GM23338 (cell line): Measurements from ENCODE around the gene SP5. TPM values are rescaled to one million over a fixed set of nuclear protein-coding genes. Genes with fewer than 3 reads are reported as not detected.

Experiments
- ATAC-seq: fragments of 200-7000 bp; cut with Tn5 transposase; 3 replicates; pipeline ENCODE4 v1.9.1; 2020
- DNase-seq: peaks from one replicate; pipeline ENCODE4 v3.0.0-alpha.2; 2015; ENCODE audit warnings: low spot score
- H2AFZ ChIP-seq: fragments of 200-600 bp; sonication (generic); 2 replicates; pipeline ENCODE4 v1.8.0; 2016; ENCODE audit warnings: antibody characterized with exemption, mild to moderate bottlenecking, moderate library complexity
- H3F3A ChIP-seq: fragments of 200-600 bp; sonication (generic); replicated peaks from 2 replicates; pipeline ENCODE4 v1.8.0; 2017; ENCODE audit warnings: antibody characterized with exemption, mixed run types, low read depth
- H3K27ac ChIP-seq: fragments of 200-600 bp; sonication (generic); 2 replicates; pipeline ENCODE4 v1.6.1; 2016; ENCODE audit warnings: low read depth
- H3K27me3 ChIP-seq: fragments of 200-600 bp; sonication (generic); 2 replicates; pipeline ENCODE4 v1.8.0; 2016; ENCODE audit warnings: mild to moderate bottlenecking, mixed run types, moderate library complexity; ENCODE audit not compliant: insufficient read depth
- H3K36me3 ChIP-seq: fragments of 200-600 bp; sonication (generic); 2 replicates; pipeline ENCODE4 v1.8.0; 2016; ENCODE audit warnings: mild to moderate bottlenecking; ENCODE audit not compliant: insufficient read depth
- H3K4me1 ChIP-seq: fragments of 200-600 bp; sonication (generic); 2 replicates; pipeline ENCODE4 v1.8.0; 2016; ENCODE audit warnings: mild to moderate bottlenecking, moderate library complexity; ENCODE audit not compliant: insufficient read depth
- H3K4me2 ChIP-seq: fragments of 200-600 bp; sonication (generic); 2 replicates; pipeline ENCODE4 v1.7.1; 2017; ENCODE audit warnings: mixed run types
- H3K4me3 ChIP-seq: fragments of 200-600 bp; sonication (generic); 2 replicates; pipeline ENCODE4 v1.6.1; 2016; ENCODE audit warnings: mixed run types
- H3K79me2 ChIP-seq: fragments of 200-600 bp; sonication (generic); replicated peaks from 2 replicates; pipeline ENCODE4 v1.8.0; 2017; ENCODE audit warnings: mild to moderate bottlenecking; ENCODE audit not compliant: insufficient read depth
- H3K9me2 ChIP-seq: fragments of 200-600 bp; sonication (generic); 2 replicates; pipeline ENCODE4 v1.8.0; 2017; ENCODE audit not compliant: insufficient read depth
- H4K20me1 ChIP-seq: fragments of 200-600 bp; sonication (generic); replicated peaks from 2 replicates; pipeline ENCODE4 v1.8.0; 2017; ENCODE audit warnings: mild to moderate bottlenecking; ENCODE audit not compliant: insufficient read depth
- H3K27ac Mint-ChIP-seq: 2 replicates; pipeline ENCODE4 v1.8.0; 2020; ENCODE audit warnings: inconsistent platforms, mild to moderate bottlenecking, moderate library complexity, mixed read lengths
- H3K27me3 Mint-ChIP-seq: 3 replicates; pipeline ENCODE4 v1.8.0; 2022; ENCODE audit warnings: low read depth, mild to moderate bottlenecking, moderate library complexity, mixed read lengths, inconsistent platforms; ENCODE audit not compliant: insufficient read depth, poor library complexity
- H3K36me3 Mint-ChIP-seq: 3 replicates; pipeline ENCODE4 v1.8.0; 2021; ENCODE audit warnings: low read depth, mild to moderate bottlenecking, inconsistent platforms, moderate library complexity, mixed read lengths
- H3K4me1 Mint-ChIP-seq: 3 replicates; pipeline ENCODE4 v1.8.0; 2020; ENCODE audit warnings: mild to moderate bottlenecking, inconsistent platforms, mixed read lengths
- H3K4me3 Mint-ChIP-seq: 3 replicates; pipeline ENCODE4 v1.8.0; 2021; ENCODE audit warnings: moderate library complexity, mild to moderate bottlenecking, inconsistent platforms, mixed read lengths
- H3K9me3 Mint-ChIP-seq: 3 replicates; pipeline ENCODE4 v1.8.0; 2020; ENCODE audit warnings: moderate library complexity, mild to moderate bottlenecking, inconsistent platforms, mixed read lengths
- CREB1 ChIP-seq: fragments of 250-450 bp; sonication (Bioruptor Pico); IDR thresholded peaks from 2 replicates; pipeline ENCODE4 v1.5.0; 2020; ENCODE audit warnings: low read depth, mild to moderate bottlenecking, moderate library complexity
- EZH2 ChIP-seq: fragments of 200-600 bp; sonication (generic); IDR thresholded peaks from one replicate; pipeline ENCODE4 v1.8.0; 2017; ENCODE audit warnings: antibody characterized with exemption, mild to moderate bottlenecking, low read depth; ENCODE audit not compliant: unreplicated experiment
- EZH2phosphoT487 ChIP-seq: fragments of 200-600 bp; sonication (generic); IDR thresholded peaks from one replicate; pipeline ENCODE4 v1.8.1; 2018; ENCODE audit warnings: antibody characterized with exemption; ENCODE audit not compliant: unreplicated experiment
- NANOG ChIP-seq: IDR thresholded peaks from 2 replicates; pipeline ENCODE4 v1.6.1; 2016; ENCODE audit warnings: antibody characterized with exemption, borderline replicate concordance
- POLR2AphosphoS5 ChIP-seq: IDR thresholded peaks from 2 replicates; pipeline ENCODE4 v1.6.1; 2016; ENCODE audit warnings: antibody characterized with exemption, low read depth
- STAT1 ChIP-seq: IDR thresholded peaks from one replicate; pipeline ENCODE4 v1.6.1; 2016; ENCODE audit warnings: antibody characterized with exemption; ENCODE audit not compliant: unreplicated experiment
- ZNF114 ChIP-seq: fragments of 250-450 bp; sonication (Bioruptor Pico); IDR thresholded peaks from 2 replicates; pipeline ENCODE4 v1.5.0; 2020; ENCODE audit warnings: mild to moderate bottlenecking, moderate library complexity
- polyA plus RNA-seq: library from polyadenylated mRNA; unstranded; fragments of >200 nt; fragmentation: Nextera tagmentation; extraction: Ambion mirVana; gene quantifications from 2 replicates; pipeline ENCODE4 v1.2.1, GENCODE V29; 2016
- total RNA-seq: library from RNA; depleted of rRNA; stranded (reverse); fragments of >200 nt; shearing (Covaris generic); gene quantifications from 2 replicates; pipeline ENCODE4 v1.2.3, GENCODE V29; 2014
- TF ChIP-seq, protein P1 (sequence below): IDR thresholded peaks from one replicate; pipeline ENCODE4 v1.6.1; 2018; ENCODE audit warnings: antibody characterized with exemption; ENCODE audit not compliant: unreplicated experiment
- TF ChIP-seq, protein P2 (sequence below): IDR thresholded peaks from 2 replicates; pipeline ENCODE4 v1.6.1; 2016; ENCODE audit warnings: antibody characterized with exemption
- TF ChIP-seq, protein P3 (sequence below): fragments of 250-450 bp; sonication (Bioruptor Pico); IDR thresholded peaks from 2 replicates; pipeline ENCODE4 v1.5.0; 2020; ENCODE audit warnings: mild to moderate bottlenecking, moderate library complexity

The SP5 gene
- total and polyA plus RNA-seq, 2 experiments from 2014 or later: 0.21 to 0.32 TPM

DNA sequence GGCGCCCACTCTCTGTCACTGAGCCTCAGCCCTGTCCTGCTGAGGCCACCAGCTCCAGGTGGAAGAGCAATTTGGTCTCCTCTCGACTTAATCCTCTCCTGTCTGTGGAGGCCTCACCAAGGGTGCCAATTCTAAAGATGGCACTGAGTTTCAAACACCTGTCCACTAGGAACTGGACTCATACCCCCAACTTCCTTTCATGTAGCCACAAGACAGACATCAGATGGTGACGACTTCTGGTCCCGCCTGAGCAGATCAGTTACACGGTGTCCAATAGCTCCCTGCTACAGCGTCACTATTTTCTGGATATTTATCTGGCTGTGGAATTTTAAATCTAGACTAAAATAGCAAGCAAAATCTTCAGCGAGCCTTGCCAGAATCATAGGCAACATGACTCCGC lies 24.5 kb upstream of the SP5 start:
- Mint-ChIP-seq H3K4me1 (peaks cover 16% of the 10 kb centered on the region), H3K27me3 (peaks cover 5% of the 10 kb centered on the region), H3K9me3 (no peaks in the 10 kb centered on the region; the same call in 2 of the 3 replicates), H3K27ac (no peak overlapping the region), H3K36me3 (no peaks in the 10 kb centered on the region), H3K4me3 (no peak overlapping the region)
- TF ChIP-seq POLR2AphosphoS5: no peak
- TF ChIP-seq, protein P1, sequence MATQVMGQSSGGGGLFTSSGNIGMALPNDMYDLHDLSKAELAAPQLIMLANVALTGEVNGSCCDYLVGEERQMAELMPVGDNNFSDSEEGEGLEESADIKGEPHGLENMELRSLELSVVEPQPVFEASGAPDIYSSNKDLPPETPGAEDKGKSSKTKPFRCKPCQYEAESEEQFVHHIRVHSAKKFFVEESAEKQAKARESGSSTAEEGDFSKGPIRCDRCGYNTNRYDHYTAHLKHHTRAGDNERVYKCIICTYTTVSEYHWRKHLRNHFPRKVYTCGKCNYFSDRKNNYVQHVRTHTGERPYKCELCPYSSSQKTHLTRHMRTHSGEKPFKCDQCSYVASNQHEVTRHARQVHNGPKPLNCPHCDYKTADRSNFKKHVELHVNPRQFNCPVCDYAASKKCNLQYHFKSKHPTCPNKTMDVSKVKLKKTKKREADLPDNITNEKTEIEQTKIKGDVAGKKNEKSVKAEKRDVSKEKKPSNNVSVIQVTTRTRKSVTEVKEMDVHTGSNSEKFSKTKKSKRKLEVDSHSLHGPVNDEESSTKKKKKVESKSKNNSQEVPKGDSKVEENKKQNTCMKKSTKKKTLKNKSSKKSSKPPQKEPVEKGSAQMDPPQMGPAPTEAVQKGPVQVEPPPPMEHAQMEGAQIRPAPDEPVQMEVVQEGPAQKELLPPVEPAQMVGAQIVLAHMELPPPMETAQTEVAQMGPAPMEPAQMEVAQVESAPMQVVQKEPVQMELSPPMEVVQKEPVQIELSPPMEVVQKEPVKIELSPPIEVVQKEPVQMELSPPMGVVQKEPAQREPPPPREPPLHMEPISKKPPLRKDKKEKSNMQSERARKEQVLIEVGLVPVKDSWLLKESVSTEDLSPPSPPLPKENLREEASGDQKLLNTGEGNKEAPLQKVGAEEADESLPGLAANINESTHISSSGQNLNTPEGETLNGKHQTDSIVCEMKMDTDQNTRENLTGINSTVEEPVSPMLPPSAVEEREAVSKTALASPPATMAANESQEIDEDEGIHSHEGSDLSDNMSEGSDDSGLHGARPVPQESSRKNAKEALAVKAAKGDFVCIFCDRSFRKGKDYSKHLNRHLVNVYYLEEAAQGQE: no peak
- no peak for TF ChIP-seq STAT1
- TF ChIP-seq, protein P2, sequence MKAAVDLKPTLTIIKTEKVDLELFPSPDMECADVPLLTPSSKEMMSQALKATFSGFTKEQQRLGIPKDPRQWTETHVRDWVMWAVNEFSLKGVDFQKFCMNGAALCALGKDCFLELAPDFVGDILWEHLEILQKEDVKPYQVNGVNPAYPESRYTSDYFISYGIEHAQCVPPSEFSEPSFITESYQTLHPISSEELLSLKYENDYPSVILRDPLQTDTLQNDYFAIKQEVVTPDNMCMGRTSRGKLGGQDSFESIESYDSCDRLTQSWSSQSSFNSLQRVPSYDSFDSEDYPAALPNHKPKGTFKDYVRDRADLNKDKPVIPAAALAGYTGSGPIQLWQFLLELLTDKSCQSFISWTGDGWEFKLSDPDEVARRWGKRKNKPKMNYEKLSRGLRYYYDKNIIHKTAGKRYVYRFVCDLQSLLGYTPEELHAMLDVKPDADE: no peak
- TF ChIP-seq EZH2: no peak
- TF ChIP-seq NANOG: no peak
- no peak for TF ChIP-seq ZNF114 (CRISPR knock-in tag)
- no peak for TF ChIP-seq EZH2phosphoT487
- TF ChIP-seq CREB1 (CRISPR knock-in tag): no peak
- TF ChIP-seq, protein P3, sequence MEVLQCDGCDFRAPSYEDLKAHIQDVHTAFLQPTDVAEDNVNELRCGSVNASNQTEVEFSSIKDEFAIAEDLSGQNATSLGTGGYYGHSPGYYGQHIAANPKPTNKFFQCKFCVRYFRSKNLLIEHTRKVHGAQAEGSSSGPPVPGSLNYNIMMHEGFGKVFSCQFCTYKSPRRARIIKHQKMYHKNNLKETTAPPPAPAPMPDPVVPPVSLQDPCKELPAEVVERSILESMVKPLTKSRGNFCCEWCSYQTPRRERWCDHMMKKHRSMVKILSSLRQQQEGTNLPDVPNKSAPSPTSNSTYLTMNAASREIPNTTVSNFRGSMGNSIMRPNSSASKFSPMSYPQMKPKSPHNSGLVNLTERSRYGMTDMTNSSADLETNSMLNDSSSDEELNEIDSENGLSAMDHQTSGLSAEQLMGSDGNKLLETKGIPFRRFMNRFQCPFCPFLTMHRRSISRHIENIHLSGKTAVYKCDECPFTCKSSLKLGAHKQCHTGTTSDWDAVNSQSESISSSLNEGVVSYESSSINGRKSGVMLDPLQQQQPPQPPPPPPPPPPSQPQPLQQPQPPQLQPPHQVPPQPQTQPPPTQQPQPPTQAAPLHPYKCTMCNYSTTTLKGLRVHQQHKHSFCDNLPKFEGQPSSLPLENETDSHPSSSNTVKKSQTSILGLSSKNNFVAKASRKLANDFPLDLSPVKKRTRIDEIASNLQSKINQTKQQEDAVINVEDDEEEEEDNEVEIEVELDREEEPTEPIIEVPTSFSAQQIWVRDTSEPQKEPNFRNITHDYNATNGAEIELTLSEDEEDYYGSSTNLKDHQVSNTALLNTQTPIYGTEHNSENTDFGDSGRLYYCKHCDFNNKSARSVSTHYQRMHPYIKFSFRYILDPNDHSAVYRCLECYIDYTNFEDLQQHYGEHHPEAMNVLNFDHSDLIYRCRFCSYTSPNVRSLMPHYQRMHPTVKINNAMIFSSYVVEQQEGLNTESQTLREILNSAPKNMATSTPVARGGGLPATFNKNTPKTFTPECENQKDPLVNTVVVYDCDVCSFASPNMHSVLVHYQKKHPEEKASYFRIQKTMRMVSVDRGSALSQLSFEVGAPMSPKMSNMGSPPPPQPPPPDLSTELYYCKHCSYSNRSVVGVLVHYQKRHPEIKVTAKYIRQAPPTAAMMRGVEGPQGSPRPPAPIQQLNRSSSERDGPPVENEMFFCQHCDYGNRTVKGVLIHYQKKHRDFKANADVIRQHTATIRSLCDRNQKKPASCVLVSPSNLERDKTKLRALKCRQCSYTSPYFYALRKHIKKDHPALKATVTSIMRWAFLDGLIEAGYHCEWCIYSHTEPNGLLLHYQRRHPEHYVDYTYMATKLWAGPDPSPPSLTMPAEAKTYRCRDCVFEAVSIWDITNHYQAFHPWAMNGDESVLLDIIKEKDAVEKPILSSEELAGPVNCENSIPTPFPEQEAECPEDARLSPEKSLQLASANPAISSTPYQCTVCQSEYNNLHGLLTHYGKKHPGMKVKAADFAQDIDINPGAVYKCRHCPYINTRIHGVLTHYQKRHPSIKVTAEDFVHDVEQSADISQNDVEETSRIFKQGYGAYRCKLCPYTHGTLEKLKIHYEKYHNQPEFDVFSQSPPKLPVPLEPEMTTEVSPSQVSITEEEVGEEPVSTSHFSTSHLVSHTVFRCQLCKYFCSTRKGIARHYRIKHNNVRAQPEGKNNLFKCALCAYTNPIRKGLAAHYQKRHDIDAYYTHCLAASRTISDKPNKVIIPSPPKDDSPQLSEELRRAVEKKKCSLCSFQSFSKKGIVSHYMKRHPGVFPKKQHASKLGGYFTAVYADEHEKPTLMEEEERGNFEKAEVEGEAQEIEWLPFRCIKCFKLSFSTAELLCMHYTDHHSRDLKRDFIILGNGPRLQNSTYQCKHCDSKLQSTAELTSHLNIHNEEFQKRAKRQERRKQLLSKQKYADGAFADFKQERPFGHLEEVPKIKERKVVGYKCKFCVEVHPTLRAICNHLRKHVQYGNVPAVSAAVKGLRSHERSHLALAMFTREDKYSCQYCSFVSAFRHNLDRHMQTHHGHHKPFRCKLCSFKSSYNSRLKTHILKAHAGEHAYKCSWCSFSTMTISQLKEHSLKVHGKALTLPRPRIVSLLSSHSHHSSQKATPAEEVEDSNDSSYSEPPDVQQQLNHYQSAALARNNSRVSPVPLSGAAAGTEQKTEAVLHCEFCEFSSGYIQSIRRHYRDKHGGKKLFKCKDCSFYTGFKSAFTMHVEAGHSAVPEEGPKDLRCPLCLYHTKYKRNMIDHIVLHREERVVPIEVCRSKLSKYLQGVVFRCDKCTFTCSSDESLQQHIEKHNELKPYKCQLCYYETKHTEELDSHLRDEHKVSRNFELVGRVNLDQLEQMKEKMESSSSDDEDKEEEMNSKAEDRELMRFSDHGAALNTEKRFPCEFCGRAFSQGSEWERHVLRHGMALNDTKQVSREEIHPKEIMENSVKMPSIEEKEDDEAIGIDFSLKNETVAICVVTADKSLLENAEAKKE (CRISPR knock-in tag): no peak
- Histone ChIP-seq H3K4me1 (peaks cover 4% of the 10 kb centered on the region), H2AFZ (no peak overlapping the region), H3F3A (no peaks in the 10 kb centered on the region), H4K20me1 (no peaks in the 10 kb centered on the region), H3K9me2 (no peaks in the 10 kb centered on the region), H3K4me3 (no peak overlapping the region), H3K79me2 (no peaks in the 10 kb centered on the region), H3K27me3 (no peaks in the 10 kb centered on the region), H3K4me2 (no peak overlapping the region), H3K27ac (no peak overlapping the region), H3K36me3 (no peaks in the 10 kb centered on the region)
- ATAC-seq (no peak), DNase-seq (no peak)
